GM12878 (cell line): ENCODE measurements around the gene ASF1B. TPM values are rescaled to one million over a fixed set of nuclear protein-coding genes. Genes with fewer than 3 reads are reported as not detected.

Source experiments
- ATAC-seq: fragments of 200-7000 bp; cut with Tn5 transposase; 3 replicates; pipeline ENCODE4 v1.9.1; 2020; ENCODE audit warnings: mild to moderate bottlenecking, moderate library complexity
- BruUV-seq: library from RNA; stranded (reverse); fragments of 400-500 nt; replicated peaks from 2 replicates; lab custom pipeline; 2021; lab: Mats Ljungman, UMichigan
- CTCF ChIA-PET: fragments of 300-600 bp; sonication (Branson Sonifier 250); formaldehyde crosslinking; extraction: SDS; loops from one replicate; lab custom pipeline; 2021; ENCODE audit warnings: inconsistent platforms; lab: Yijun Ruan, JAX
- POLR2A ChIA-PET: fragments of 350-600 bp; formaldehyde crosslinking; extraction: SDS; loops from one replicate; lab custom pipeline; 2021; ENCODE audit warnings: inconsistent platforms; lab: Charles Lee
- RAD21 ChIA-PET: fragments of 300-600 bp; sonication (Branson Sonifier 250); formaldehyde crosslinking; loops from one replicate; lab custom pipeline; 2023; ENCODE audit warnings: antibody characterized with exemption; ENCODE audit not compliant: unreplicated experiment; lab: Charles Lee
- SMC1A ChIA-PET: fragments of 300-600 bp; sonication (Branson Sonifier 250); formaldehyde crosslinking; loops from one replicate; lab custom pipeline; 2023; ENCODE audit not compliant: unreplicated experiment, uncharacterized antibody; lab: Charles Lee
- DNase-seq: peaks from one replicate; pipeline ENCODE4 v3.0.0-alpha.2; 2011; ENCODE audit warnings: low read depth, low spot score
- FAIRE-seq: peaks from 3 replicates; lab custom pipeline; 2011; peaks lifted over from hg19 to GRCh38; lab: Jason Lieb, UNC
- H2AFZ ChIP-seq: 2 replicates; pipeline ENCODE4 v1.6.0; 2011; ENCODE audit warnings: low read depth, low read length, control low read depth; ENCODE audit not compliant: control insufficient read depth
- H3K27ac ChIP-seq: 2 replicates; pipeline ENCODE4 v1.5.1; 2011; ENCODE audit warnings: control low read depth; ENCODE audit not compliant: control insufficient read depth, insufficient read depth
- H3K27me3 ChIP-seq, 2 experiments: replicated peaks in 1 of 2; 2 replicates each; pipeline versions ENCODE4 v1.6.0 to v1.6.1; 2011; ENCODE audit warnings: low read length in 1 of 2; ENCODE audit not compliant: control insufficient read depth in 2 of 2, insufficient read depth in 2 of 2
- H3K36me3 ChIP-seq, 2 experiments: 2 replicates each; pipeline ENCODE4 v1.5.1; 2011; ENCODE audit warnings: low read length in 1 of 2; ENCODE audit not compliant: control insufficient read depth in 2 of 2, insufficient read depth in 2 of 2
- H3K4me1 ChIP-seq: 2 replicates; pipeline ENCODE4 v1.6.1; 2011; ENCODE audit warnings: mild to moderate bottlenecking, low read length, moderate library complexity, mixed read lengths; ENCODE audit not compliant: control insufficient read depth, insufficient read depth
- H3K4me2 ChIP-seq: 2 replicates; pipeline ENCODE4 v1.6.0; 2011; ENCODE audit warnings: control low read depth; ENCODE audit not compliant: control insufficient read depth, insufficient read depth
- H3K4me3 ChIP-seq: fragments of 200-600 bp; sonication (generic); 2 replicates; pipeline ENCODE4 v1.5.1; 2016
- H3K79me2 ChIP-seq: 2 replicates; pipeline ENCODE4 v1.6.0; 2011; ENCODE audit warnings: low read length; ENCODE audit not compliant: control insufficient read depth, insufficient read depth
- H3K9ac ChIP-seq: 2 replicates; pipeline ENCODE4 v1.8.0; 2011; ENCODE audit warnings: low read length, control low read depth, mixed read lengths; ENCODE audit not compliant: control insufficient read depth, insufficient read depth
- H3K9me3 ChIP-seq: replicated peaks from 3 replicates; pipeline ENCODE4 v1.5.1; 2011; ENCODE audit warnings: mild to moderate bottlenecking, low read length; ENCODE audit not compliant: control insufficient read depth, insufficient read depth
- H4K20me1 ChIP-seq: 2 replicates; pipeline ENCODE4 v1.6.0; 2011; ENCODE audit not compliant: control insufficient read depth, insufficient read depth
- CHD4 ChIP-seq: fragments of 200-600 bp; sonication (generic); IDR thresholded peaks from 2 replicates; pipeline ENCODE4 v1.6.1; 2016; ENCODE audit warnings: mild to moderate bottlenecking
- CTCF ChIP-seq, 3 experiments: IDR thresholded peaks in 2 of 3; conservative IDR thresholded peaks in 1 of 3; 2 replicates each; pipeline ENCODE4 v1.5.1; 2011; ENCODE audit warnings: low read depth in 3 of 3, low read length in 3 of 3, mild to moderate bottlenecking in 3 of 3, control low read depth in 2 of 3, moderate library complexity in 2 of 3, inconsistent platforms in 1 of 3, mixed read lengths in 1 of 3; ENCODE audit not compliant: control insufficient read depth in 2 of 3, insufficient read depth in 1 of 3; ENCODE audit errors: extremely low read depth in 1 of 3
- IRF4 ChIP-seq: IDR thresholded peaks from 2 replicates; pipeline ENCODE4 v1.6.1; 2011; ENCODE audit warnings: low read depth, low read length
- RAD21 ChIP-seq: IDR thresholded peaks from 2 replicates; pipeline ENCODE4 v1.6.1; 2011; ENCODE audit warnings: mild to moderate bottlenecking, low read depth, low read length, moderate library complexity; ENCODE audit not compliant: insufficient read depth
- SMC3 ChIP-seq: IDR thresholded peaks from 2 replicates; pipeline ENCODE4 v1.6.1; 2011; ENCODE audit warnings: low read length, improper control_type of control experiment, borderline replicate concordance
- YY1 ChIP-seq: IDR thresholded peaks from 2 replicates; pipeline ENCODE4 v1.6.1; 2011; ENCODE audit warnings: low read depth, mild to moderate bottlenecking, low read length
- WGBS: methylation state at CpG from one replicate; pipeline ENCODE4 v1.1.6; 2016; ENCODE audit warnings: low lambda C conversion rate; ENCODE audit not compliant: insufficient replicate concordance, insufficient coverage; ENCODE audit errors: missing lambda C conversion rate; 5-methylcytosine and 5-hydroxymethylcytosine counted together
- in situ Hi-C: fragments of 300-500 bp; cut with MboI; formaldehyde crosslinking; loops from 9 replicates; pipeline ENCODE4 v1.14.3; 2018; ENCODE audit warnings: mixed read lengths
- intact Hi-C: fragments of 100-400 bp; cut with micrococcal nuclease; formaldehyde crosslinking; loops from one replicate; pipeline ENCODE4 v1.14.2; 2022; ENCODE audit not compliant: unreplicated experiment
- polyA plus RNA-seq, 11 experiments: library from polyadenylated mRNA; depleted of rRNA in 4 of 11; unstranded in 6 of 11; stranded (reverse) in 5 of 11; fragments of >200 nt; fragmentation: Nextera tagmentation in 4 of 11; fragmentation: Illumina TruSeq in 1 of 11; extraction: Ambion mirVana in 4 of 11; extraction: Trizol in 1 of 11; gene quantifications; 1 replicate in 1 of 11; 2 replicates in 10 of 11; pipeline versions ENCODE4 v1.2.1 to v1.2.3, GENCODE V29; 2011 to 2016; ENCODE audit warnings: inconsistent platforms in 2 of 11, missing spikeins in 2 of 11, low read depth in 1 of 11
- total RNA-seq, 4 experiments: library from RNA; depleted of rRNA in 3 of 4; stranded (reverse); fragments of >200 nt in 3 of 4; fragmentation: Illumina TruSeq in 1 of 4; extraction: Trizol in 1 of 4; gene quantifications; 2 replicates each; pipeline versions ENCODE4 v1.2.1 to v1.2.3, GENCODE V29; 2013 to 2021

The ASF1B gene
- total and polyA plus RNA-seq, 10 of the 15 experiments (the other 5 are each of a cell fraction or from before 2014, with no cell fraction given): 10.4 to 217 (median 90.2) TPM

- Histone ChIP-seq H3K9me3 (no peaks in the 10 kb centered on the region), H3K27me3 (no peaks in the 10 kb centered on the region), H2AFZ (no peak overlapping the region), H3K4me1 (peaks cover 16% of the 10 kb centered on the region), H3K4me2 (peak overlapping the region; percentile 19; the same call in 1 of the 2 replicates), H3K4me3 (no peak overlapping the region), H3K79me2 (peaks cover 8% of the 10 kb centered on the region), H3K27ac (no peak overlapping the region), H4K20me1 (no peaks in the 10 kb centered on the region), H3K9ac (no peak overlapping the region), H3K36me3 (peaks cover 0 to 2% of the 10 kb centered on the region in 2 experiments; a peak in 1 of 4 replicates)
- WGBS: 21% methylated on average over 9 of the region's 9 CpGs
- no TSS peak for BruUV-seq
- ChIA-PET POLR2A (interaction anchor here (1.3 to 2.0 kb wide), 2 partner anchors 22 to 41 kb away, joined by 4 to 7 read pairs; partner anchors contain the start of gene ASF1B), SMC1A (interaction anchor here (0.6 to 3.0 kb wide), 7 partner anchors 13 to 43 kb away, joined by 3 to 14 read pairs (median 5); partner anchors contain the start of genes ASF1B and MISP3), RAD21 (interaction anchor here (1.0 to 3.0 kb wide), 6 partner anchors 21 to 236 kb away, joined by 3 to 14 read pairs (median 8); partner anchors contain the start of genes ASF1B and IL27RA), CTCF (interaction anchor here (0.9 to 5.3 kb wide), 21 partner anchors 9 to 317 kb away, joined by 3 to 38 read pairs (median 5); partner anchors contain the start of genes ASF1B, C19orf67, MISP3 and PKN1)
- ATAC-seq: peak; percentile 31
- TF ChIP-seq CHD4: no peak
- no peak for TF ChIP-seq IRF4
- 0 out of 2 replicates have a peak, but pooled peaks have one; percentile 20 for TF ChIP-seq YY1
- TF ChIP-seq RAD21: peak; percentile 58
- peak; percentile 56 to 81 (median 57) for TF ChIP-seq CTCF (IDR thresholded peaks at IDR 0.05 in 2 of 3, conservative IDR thresholded peaks at IDR 0.05 in 1 of 3; ENCODE audit: control insufficient read depth in 2 of 3, extremely low read depth in 1 of 3, insufficient read depth in 1 of 3, low read depth in 3 of 3, low read length in 3 of 3)
- TF ChIP-seq SMC3: peak; percentile 37; the same call in 1 of the 2 replicates
- intact Hi-C loops: loop anchor here (5.0 kb wide), 1 partner anchor 33 kb away; no protein-coding TSS in a partner anchor
- no peak for FAIRE-seq
- in situ Hi-C loops: no loop called here
- DNase-seq: no peak
These were observed 21.5 kb downstream of the ASF1B start for GRCh38 chr19:14114854-14115253.
